ENCODE results near the gene MFRP.

GRCh38 chr11:119336744-119337469 is 9.6 kb downstream of the MFRP start:
- TF ChIP-seq POLR2AphosphoS5 (IDR thresholded peaks at IDR 0.05; ENCODE audit: borderline replicate concordance, low read depth, low read length) (no peak), EZH2 (IDR thresholded peaks at IDR 0.05) (no peak)

Data from SK-N-MC (cell line).